Neuronal stem cell (in vitro differentiated cells): ENCODE results near the gene PCDH10.

Experiments
- DNase-seq: peaks from one replicate; pipeline ENCODE4 v3.0.0-alpha.2; 2013; ENCODE audit warnings: low spot score
- H2AFZ ChIP-seq: one replicate; pipeline ENCODE4 v1.6.1; 2013; ENCODE audit warnings: mild to moderate bottlenecking, low read length, inconsistent platforms
- H2AK5ac ChIP-seq: 2 replicates; pipeline ENCODE4 v1.6.1; 2013; ENCODE audit warnings: low read depth, mild to moderate bottlenecking, inconsistent platforms, low read length, moderate library complexity, mixed read lengths
- H2BK120ac ChIP-seq: 2 replicates; pipeline ENCODE4 v1.6.1; 2013; ENCODE audit warnings: low read depth, mild to moderate bottlenecking, inconsistent platforms, low read length, moderate library complexity, mixed read lengths
- H2BK12ac ChIP-seq: one replicate; pipeline ENCODE4 v1.6.1; 2013; ENCODE audit warnings: low read length, inconsistent platforms
- H2BK15ac ChIP-seq: 2 replicates; pipeline ENCODE4 v1.6.1; 2013; ENCODE audit warnings: mild to moderate bottlenecking, low read length, inconsistent platforms, mixed read lengths
- H2BK5ac ChIP-seq: one replicate; pipeline ENCODE4 v1.6.1; 2013; ENCODE audit warnings: inconsistent platforms, mild to moderate bottlenecking, low read length, moderate library complexity
- H3K14ac ChIP-seq: one replicate; pipeline ENCODE4 v1.6.1; 2013; ENCODE audit warnings: low read length, inconsistent platforms
- H3K18ac ChIP-seq: 2 replicates; pipeline ENCODE4 v1.6.1; 2013; ENCODE audit warnings: low read length, inconsistent platforms
- H3K23ac ChIP-seq: 2 replicates; pipeline ENCODE4 v1.6.1; 2013; ENCODE audit warnings: low read depth, mild to moderate bottlenecking, mixed read lengths, low read length, inconsistent platforms; ENCODE audit not compliant: poor library complexity
- H3K27ac ChIP-seq: replicated peaks from 3 replicates; pipeline ENCODE4 v1.5.1; 2013; ENCODE audit warnings: low read length, inconsistent platforms
- H3K27me3 ChIP-seq, 3 experiments: 2 replicates each; pipeline ENCODE4 v1.6.1; 2013; ENCODE audit warnings: low read length in 3 of 3, mild to moderate bottlenecking in 2 of 3, inconsistent platforms in 1 of 3, low read depth in 1 of 3, mixed read lengths in 1 of 3, moderate library complexity in 1 of 3; ENCODE audit not compliant: control insufficient read depth in 3 of 3, insufficient read depth in 3 of 3
- H3K36me3 ChIP-seq, 2 donors: replicated peaks in 1 of 2; 2 replicates each; pipeline ENCODE4 v1.6.1; 2013; ENCODE audit warnings: low read length in 2 of 2; ENCODE audit not compliant: control insufficient read depth in 2 of 2, insufficient read depth in 2 of 2
- H3K4ac ChIP-seq: 2 replicates; pipeline ENCODE4 v1.6.1; 2013; ENCODE audit warnings: inconsistent platforms, mild to moderate bottlenecking, low read length, moderate library complexity
- H3K4me1 ChIP-seq, 2 donors: 1 replicate in 1 of 2; 2 replicates in 1 of 2; pipeline ENCODE4 v1.6.1; 2013; ENCODE audit warnings: low read length in 2 of 2, low read depth in 1 of 2; ENCODE audit not compliant: control insufficient read depth in 2 of 2, insufficient read depth in 1 of 2
- H3K4me2 ChIP-seq: one replicate; pipeline ENCODE4 v1.6.1; 2013; ENCODE audit warnings: mild to moderate bottlenecking, low read length, inconsistent platforms; ENCODE audit not compliant: insufficient read depth, poor library complexity, severe bottlenecking
- H3K4me3 ChIP-seq, 2 donors: 2 replicates each; pipeline ENCODE4 v1.5.1; 2013; ENCODE audit warnings: low read length in 2 of 2, mild to moderate bottlenecking in 2 of 2, inconsistent platforms in 1 of 2, moderate library complexity in 1 of 2
- H3K79me1 ChIP-seq: one replicate; pipeline ENCODE4 v1.6.1; 2013; ENCODE audit warnings: low read depth, mild to moderate bottlenecking, inconsistent platforms, low read length, moderate library complexity
- H3K9ac ChIP-seq: one replicate; pipeline ENCODE4 v1.6.1; 2013; ENCODE audit warnings: mild to moderate bottlenecking, low read depth, low read length, inconsistent platforms; ENCODE audit not compliant: poor library complexity
- H3K9me3 ChIP-seq, 2 donors: replicated peaks in 1 of 2; 2 replicates each; pipeline versions ENCODE3 to v1.6.1; 2013; ENCODE audit warnings: low read length in 2 of 2, mild to moderate bottlenecking in 2 of 2, inconsistent platforms in 1 of 2, low read depth in 1 of 2, mixed read lengths in 1 of 2, moderate library complexity in 1 of 2; ENCODE audit not compliant: control insufficient read depth in 2 of 2, insufficient read depth in 1 of 2
- H4K8ac ChIP-seq: one replicate; pipeline ENCODE4 v1.6.1; 2013; ENCODE audit warnings: low read depth, mild to moderate bottlenecking, inconsistent platforms, low read length, moderate library complexity
- H4K91ac ChIP-seq: one replicate; pipeline ENCODE4 v1.6.1; 2013; ENCODE audit warnings: low read length, low read depth, mild to moderate bottlenecking, inconsistent platforms; ENCODE audit not compliant: poor library complexity
- WGBS, 2 donors: extraction: QIAGEN DNeasy Blood & Tissue Kit; methylation state at CpG; one replicate each; pipeline ENCODE4 v1.1.7; 2013; ENCODE audit warnings: missing lambda C conversion rate in 2 of 2, mixed read lengths in 1 of 2; ENCODE audit not compliant: insufficient read length in 2 of 2, insufficient replicate concordance in 1 of 2; ENCODE audit errors: extremely low coverage in 2 of 2; 5-methylcytosine and 5-hydroxymethylcytosine counted together

Gene PCDH10

DNA sequence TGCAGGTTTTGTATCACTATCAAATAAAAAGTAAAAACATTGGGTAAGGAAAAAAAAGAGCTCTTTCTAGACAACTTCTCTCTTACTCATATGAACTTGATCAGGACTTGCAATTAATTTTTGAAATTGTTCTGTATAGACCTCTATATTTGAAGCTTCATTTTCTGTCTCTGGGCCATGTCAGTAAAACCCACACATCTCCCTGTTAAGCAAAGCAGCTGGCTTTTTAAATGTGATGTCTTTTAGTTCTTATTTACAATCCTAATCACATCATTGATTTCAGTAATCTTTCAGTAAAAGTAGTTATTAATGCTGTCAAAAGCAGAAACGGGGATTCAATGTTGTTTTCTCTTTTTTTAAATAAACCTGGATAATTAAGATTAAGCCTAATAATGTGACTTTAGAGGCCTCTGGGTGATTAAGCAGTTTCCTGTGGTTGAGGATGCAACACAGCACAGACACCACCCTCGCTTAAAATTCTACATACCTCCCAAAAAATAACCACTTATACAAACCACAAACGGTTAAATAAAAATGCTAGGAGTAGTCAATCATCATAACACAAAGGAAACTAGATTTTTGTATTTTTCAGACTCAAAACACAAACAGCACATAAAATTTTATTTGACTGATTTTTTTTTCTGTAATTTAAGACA is 5.2 kb upstream of the PCDH10 start:
- Histone ChIP-seq H3K14ac (no peak overlapping the region), H2BK120ac (no peak overlapping the region), H2BK12ac (no peak overlapping the region), H2BK5ac (no peak overlapping the region), H3K4me2 (no peak overlapping the region), H3K9me3 (no peaks in the 10 kb centered on the region), H4K8ac (no peak overlapping the region), H3K4ac (no peak overlapping the region), H3K79me1 (no peaks in the 10 kb centered on the region), H3K18ac (no peak overlapping the region), H3K4me1 (no peaks in the 10 kb centered on the region), H3K27me3 (peaks cover 0 to 14% (median 0%) of the 10 kb centered on the region in 3 experiments), H3K9ac (no peak overlapping the region), H3K27ac (no peak overlapping the region), H2AK5ac (no peak overlapping the region), H3K36me3 (no peaks in the 10 kb centered on the region), H4K91ac (no peak overlapping the region), H2BK15ac (no peak overlapping the region), H2AFZ (no peak overlapping the region), H3K4me3 (no peak overlapping the region), H3K23ac (no peak overlapping the region)
- no peak for DNase-seq
- no CpG with 5 or more reads among the region's 3 CpGs for WGBS, 2 donors

DNA sequence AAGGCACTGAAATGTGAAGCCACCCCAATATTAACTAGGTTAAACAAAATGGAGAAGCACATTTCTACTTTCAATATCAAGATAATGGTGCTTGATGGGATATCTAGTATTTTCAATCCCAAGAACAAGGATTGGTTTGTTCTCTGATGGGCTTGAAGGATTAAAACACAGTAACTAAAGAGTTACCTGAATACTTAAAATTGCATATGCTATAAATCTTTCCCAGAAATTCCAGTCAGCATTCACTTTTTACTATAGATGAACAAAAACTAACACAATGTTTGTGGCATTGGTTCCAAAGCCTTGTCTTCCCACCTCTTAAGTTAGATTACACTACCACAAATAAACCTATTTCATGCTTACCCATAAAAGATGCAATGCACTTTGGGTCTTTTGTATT is 3.9 kb upstream of the PCDH10 start:
- Histone ChIP-seq H3K4me3 (no peak overlapping the region), H3K79me1 (no peaks in the 10 kb centered on the region), H3K18ac (no peak overlapping the region), H4K8ac (no peak overlapping the region), H3K4ac (no peak overlapping the region), H2AFZ (no peak overlapping the region), H3K4me1 (peaks cover 0 to 2% of the 10 kb centered on the region in 2 donors), H3K9me3 (no peaks in the 10 kb centered on the region), H3K36me3 (no peaks in the 10 kb centered on the region), H2BK15ac (no peak overlapping the region), H2BK12ac (no peak overlapping the region), H3K9ac (no peak overlapping the region), H2AK5ac (no peak overlapping the region), H4K91ac (no peak overlapping the region), H3K4me2 (no peak overlapping the region), H2BK120ac (no peak overlapping the region), H3K27me3 (peaks cover 0 to 24% (median 0%) of the 10 kb centered on the region in 3 experiments), H3K14ac (no peak overlapping the region), H3K27ac (no peak overlapping the region), H3K23ac (no peak overlapping the region), H2BK5ac (no peak overlapping the region)
- no peak for DNase-seq

GRCh38 chr4:133145758-133146573 is 3.1 kb upstream of the PCDH10 start:
- Histone ChIP-seq H3K18ac (no peak overlapping the region), H3K27ac (no peak overlapping the region), H3K9me3 (no peaks in the 10 kb centered on the region), H2AK5ac (no peak overlapping the region), H3K23ac (no peak overlapping the region), H2AFZ (peak overlapping the region; percentile 79), H2BK120ac (no peak overlapping the region), H3K4ac (no peak overlapping the region), H3K4me3 (peak overlapping the region in 1 of 2 donors; percentile 10), H2BK15ac (no peak overlapping the region), H3K36me3 (no peaks in the 10 kb centered on the region), H3K4me2 (peak overlapping the region; percentile 52), H4K91ac (no peak overlapping the region), H3K9ac (no peak overlapping the region), H3K79me1 (no peaks in the 10 kb centered on the region), H3K27me3 (peaks cover 0 to 31% (median 0%) of the 10 kb centered on the region in 3 experiments), H4K8ac (no peak overlapping the region), H2BK12ac (no peak overlapping the region), H3K14ac (no peak overlapping the region), H2BK5ac (no peak overlapping the region), H3K4me1 (peaks cover 0 to 3% of the 10 kb centered on the region in 2 donors)
- no peak for DNase-seq
- WGBS, 2 donors, result no CpG with 5 or more reads among the region's 10 CpGs

- Histone ChIP-seq H2BK120ac (no peak overlapping the region), H3K79me1 (no peaks in the 10 kb centered on the region), H2BK15ac (no peak overlapping the region), H3K36me3 (no peaks in the 10 kb centered on the region), H2BK12ac (no peak overlapping the region), H3K9me3 (no peaks in the 10 kb centered on the region), H3K23ac (no peak overlapping the region), H2AFZ (peak overlapping the region; percentile 94), H2BK5ac (no peak overlapping the region), H3K27me3 (peaks cover 0 to 39% (median 2%) of the 10 kb centered on the region in 3 experiments), H4K91ac (no peak overlapping the region), H3K4me1 (peaks cover 0 to 6% of the 10 kb centered on the region in 2 donors), H3K9ac (no peak overlapping the region), H3K18ac (no peak overlapping the region), H2AK5ac (no peak overlapping the region), H3K4ac (no peak overlapping the region), H3K14ac (no peak overlapping the region), H3K4me3 (peak overlapping the region; percentile 54 to 67), H3K4me2 (peak overlapping the region; percentile 59), H3K27ac (no peak overlapping the region), H4K8ac (no peak overlapping the region)
- DNase-seq, result peak; percentile 69
- no CpG with 5 or more reads among the region's 29 CpGs for WGBS, 2 donors
Measured at GRCh38 chr4:133146574-133147241, 2.4 kb upstream of the PCDH10 start.
